Fibroblast of villous mesenchyme (primary cell): Measurements from ENCODE around the gene NFATC1. TPM values are rescaled to one million over a fixed set of nuclear protein-coding genes. Genes with fewer than 3 reads are reported as not detected.

Experiments
- DNase-seq: peaks from one replicate; pipeline ENCODE4 v3.0.0-alpha.2; 2010; ENCODE audit warnings: low read depth
- H3K4me3 ChIP-seq: 2 replicates; pipeline ENCODE4 v1.5.1; 2011; ENCODE audit warnings: low read depth, mild to moderate bottlenecking, low read length
- CTCF ChIP-seq: IDR thresholded peaks from 2 replicates; pipeline ENCODE4 v1.5.1; 2012; ENCODE audit warnings: low read depth, mild to moderate bottlenecking, low read length; ENCODE audit not compliant: insufficient read depth
- total RNA-seq: library from RNA; depleted of rRNA; stranded (reverse); fragments of >200 nt; gene quantifications from 2 replicates; pipeline ENCODE4 v1.2.3, GENCODE V29; 2012

NFATC1 gene
- total RNA-seq, 1 donor, result 0.43 TPM

GRCh38 chr18:79534356-79534755 lies 138.6 kb downstream of the NFATC1 start:
- TF ChIP-seq CTCF, result no peak
- no peak for DNase-seq
- no peak overlapping the region for H3K4me3 ChIP-seq

GRCh38 chr18:79537758-79538157 lies 142.0 kb downstream of the NFATC1 start:
- no peak overlapping the region for H3K4me3 ChIP-seq
- DNase-seq, result no peak
- TF ChIP-seq CTCF, result no peak

GRCh38 chr18:79538635-79539034 lies 142.9 kb downstream of the NFATC1 start:
- DNase-seq, result no peak
- no peak for TF ChIP-seq CTCF
- no peak overlapping the region for H3K4me3 ChIP-seq

- DNase-seq, result no peak
- H3K4me3 ChIP-seq, result no peak overlapping the region
- TF ChIP-seq CTCF, result no peak
Observed at GRCh38 chr18:79540161-79540903, 144.6 kb downstream of the NFATC1 start.

GRCh38 chr18:79540904-79541282 lies 145.2 kb downstream of the NFATC1 start:
- DNase-seq, result no peak
- H3K4me3 ChIP-seq, result no peak overlapping the region
- TF ChIP-seq CTCF, result no peak

- no peak for TF ChIP-seq CTCF
- no peak overlapping the region for H3K4me3 ChIP-seq
- no peak for DNase-seq
Observed at GRCh38 chr18:79542213-79542612, 146.5 kb downstream of the NFATC1 start.
